PFSK-1 (cell line): ENCODE data around the gene PANK1.

Source experiments
- FOXP2 ChIP-seq: optimal IDR thresholded peaks from 2 replicates; pipeline ENCODE3; 2011; ENCODE audit warnings: borderline replicate concordance, control low read depth, inconsistent platforms; ENCODE audit not compliant: insufficient read depth; ENCODE audit errors: extremely low read length, extremely low read depth
- POLR2AphosphoS5 ChIP-seq: IDR thresholded peaks from 2 replicates; pipeline ENCODE4 v1.6.1; 2012; ENCODE audit warnings: low read depth, mild to moderate bottlenecking, control low read depth, low read length, moderate library complexity
- REST ChIP-seq, 2 experiments: IDR thresholded peaks; 2 replicates each; pipeline versions ENCODE4 v1.6.1 to v1.8.0; 2011 to 2012; ENCODE audit warnings: low read depth in 2 of 2, low read length in 2 of 2, control low read depth in 1 of 2, inconsistent platforms in 1 of 2, mild to moderate bottlenecking in 1 of 2, moderate library complexity in 1 of 2; ENCODE audit not compliant: insufficient read depth in 1 of 2
- SIN3A ChIP-seq: IDR thresholded peaks from 2 replicates; pipeline ENCODE4 v1.6.1; 2012; ENCODE audit warnings: mild to moderate bottlenecking, low read length, moderate library complexity, borderline replicate concordance; ENCODE audit not compliant: insufficient read depth
- TAF1 ChIP-seq: IDR thresholded peaks from 2 replicates; pipeline ENCODE4 v1.6.1; 2012; ENCODE audit warnings: low read length, control low read depth, borderline replicate concordance; ENCODE audit not compliant: insufficient read depth

The PANK1 gene

GRCh38 chr10:89592539-89592938 lies 52.5 kb downstream of the PANK1 start:
- TF ChIP-seq REST (IDR thresholded peaks at IDR 0.05; ENCODE audit: insufficient read depth in 1 of 2, low read depth in 2 of 2, low read length in 2 of 2) = no peak
- TF ChIP-seq FOXP2 = no peak
- no peak for TF ChIP-seq TAF1
- no peak for TF ChIP-seq POLR2AphosphoS5
- TF ChIP-seq SIN3A = no peak

- TF ChIP-seq SIN3A (no peak), POLR2AphosphoS5 (no peak), FOXP2 (no peak), REST (IDR thresholded peaks at IDR 0.05; ENCODE audit: insufficient read depth in 1 of 2, low read depth in 2 of 2, low read length in 2 of 2) (no peak), TAF1 (no peak)
These were observed 53.2 kb downstream of the PANK1 start for GRCh38 chr10:89591796-89592271.

- TF ChIP-seq SIN3A = no peak
These were observed 53.8 kb downstream of the PANK1 start for GRCh38 chr10:89591111-89591795.

GRCh38 chr10:89590326-89590725 lies 54.7 kb downstream of the PANK1 start:
- TF ChIP-seq REST (IDR thresholded peaks at IDR 0.05; ENCODE audit: insufficient read depth in 1 of 2, low read depth in 2 of 2, low read length in 2 of 2) = no peak
- TF ChIP-seq SIN3A = no peak
- TF ChIP-seq POLR2AphosphoS5 = no peak
- no peak for TF ChIP-seq FOXP2
- TF ChIP-seq TAF1 = no peak

- TF ChIP-seq REST (IDR thresholded peaks at IDR 0.05; ENCODE audit: insufficient read depth in 1 of 2, low read depth in 2 of 2, low read length in 2 of 2) (no peak), FOXP2 (no peak), POLR2AphosphoS5 (no peak), SIN3A (no peak), TAF1 (no peak)
These were observed 55.8 kb downstream of the PANK1 start for GRCh38 chr10:89589101-89589720.
